Astrocyte of the spinal cord (primary cell): ENCODE data around the gene HPS6.

ENCODE experiments used
- DNase-seq: peaks from one replicate; pipeline ENCODE4 v3.0.0; 2011; ENCODE audit warnings: low read depth, low spot score
- H3K4me3 ChIP-seq: 2 replicates; pipeline ENCODE4 v1.5.1; 2011; ENCODE audit warnings: low read depth, mild to moderate bottlenecking, low read length, moderate library complexity
- CTCF ChIP-seq: IDR thresholded peaks from 2 replicates; pipeline ENCODE4 v1.5.1; 2012; ENCODE audit warnings: low read depth, mild to moderate bottlenecking, low read length, inconsistent platforms
- in situ Hi-C: cut with HindIII; loops from 2 replicates; pipeline ENCODE4 v1.10.0; 2017; ENCODE audit warnings: low sequenced_read_pairs

The HPS6 gene

GRCh38 chr10:102112210-102112817 is 47.2 kb downstream of the HPS6 start:
- TF ChIP-seq CTCF: peak; percentile 21
- DNase-seq: no peak
- in situ Hi-C loops: no loop called here
- H3K4me3 ChIP-seq: no peak overlapping the region

DNA sequence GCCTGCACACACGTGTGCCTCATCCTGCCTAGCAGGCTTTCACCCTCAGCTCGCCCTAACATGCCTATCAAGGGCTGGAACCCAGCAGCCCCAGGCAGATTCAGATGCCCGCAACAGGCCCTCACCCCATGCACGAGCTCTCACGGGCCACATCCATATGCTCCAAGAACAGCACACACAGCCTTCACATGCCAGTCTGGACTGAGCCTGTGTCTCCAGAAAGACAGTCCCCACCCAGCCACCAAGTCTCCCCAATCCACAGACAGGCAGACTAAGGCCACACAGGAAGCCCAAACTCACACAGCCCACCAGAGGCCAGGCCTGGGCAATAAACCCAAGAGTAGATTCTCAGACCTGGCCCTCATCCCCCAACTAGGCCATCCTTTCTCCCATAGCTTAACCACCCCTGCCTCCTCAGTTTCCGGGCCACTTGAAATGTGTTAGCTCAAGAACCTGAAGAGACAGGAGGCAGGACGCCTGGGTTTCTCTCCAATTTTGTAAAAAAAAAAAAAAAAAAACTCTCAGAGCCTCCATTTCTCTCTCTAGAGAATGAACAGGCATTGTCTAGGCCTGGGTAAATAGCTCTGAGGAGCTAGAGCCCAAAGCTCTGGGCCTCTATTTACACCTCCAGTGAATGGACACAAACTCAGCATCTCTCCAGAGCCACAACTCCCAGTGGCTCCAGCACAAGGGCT is 48.3 kb downstream of the HPS6 start:
- in situ Hi-C loops: no loop called here
- peak overlapping the region; percentile 77 for H3K4me3 ChIP-seq
- DNase-seq: no peak
- TF ChIP-seq CTCF: no peak

DNA sequence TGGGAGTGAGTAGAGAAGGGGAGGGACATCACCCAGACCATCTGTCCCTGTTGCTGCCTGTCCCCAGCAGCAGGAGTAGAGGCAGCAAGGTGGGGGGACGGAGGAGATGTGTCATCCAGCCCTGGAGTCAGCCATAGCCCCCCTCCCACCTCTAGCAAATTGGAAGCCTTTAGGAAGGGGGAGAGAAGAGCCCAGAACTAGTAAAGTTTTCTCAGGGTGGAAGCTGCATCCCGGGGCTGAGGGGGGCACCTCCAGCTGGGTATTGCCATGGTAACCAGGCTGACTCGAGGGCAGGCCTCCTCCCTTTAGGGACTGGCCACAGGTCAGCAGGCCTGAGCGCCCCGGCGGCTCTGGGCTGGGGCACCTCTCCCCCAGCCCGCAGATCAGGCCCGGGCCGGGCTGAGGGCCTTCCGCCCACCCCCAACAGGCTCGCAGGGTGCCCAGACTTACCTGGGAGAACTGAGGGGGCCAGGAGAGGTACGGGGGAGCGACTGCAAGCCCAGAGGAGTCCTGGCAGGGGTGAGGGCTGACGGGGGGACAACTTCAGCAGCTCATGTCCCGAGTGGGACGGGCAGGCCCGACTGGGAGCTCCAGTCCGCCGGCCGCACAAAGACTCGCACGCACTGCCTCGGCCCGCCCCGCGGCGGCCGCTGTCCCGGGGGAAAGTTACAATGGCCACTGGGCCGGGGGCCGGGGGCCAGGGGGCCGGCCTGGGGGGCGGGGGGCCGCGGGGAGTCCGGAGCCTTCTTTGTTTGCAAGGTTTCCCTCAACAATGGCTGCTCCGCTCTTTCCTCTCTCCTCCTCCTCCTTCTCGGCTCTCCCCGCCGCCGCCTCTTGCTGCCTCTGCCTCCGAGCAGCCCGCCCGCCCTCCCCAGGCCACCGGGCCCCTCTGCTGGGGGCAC is 49.1 kb downstream of the HPS6 start:
- DNase-seq: no peak
- in situ Hi-C loops: no loop called here
- H3K4me3 ChIP-seq: peak overlapping the region; percentile 77
- TF ChIP-seq CTCF: no peak

- no peak for TF ChIP-seq CTCF
- peak overlapping the region; percentile 77 for H3K4me3 ChIP-seq
- in situ Hi-C loops: no loop called here
- DNase-seq: peak; percentile 83
Measured at GRCh38 chr10:102114861-102115618, 49.9 kb downstream of the HPS6 start.

GRCh38 chr10:102115775-102116174 is 50.6 kb downstream of the HPS6 start:
- DNase-seq: no peak
- no peak for TF ChIP-seq CTCF
- in situ Hi-C loops: no loop called here
- no peak overlapping the region for H3K4me3 ChIP-seq

DNA sequence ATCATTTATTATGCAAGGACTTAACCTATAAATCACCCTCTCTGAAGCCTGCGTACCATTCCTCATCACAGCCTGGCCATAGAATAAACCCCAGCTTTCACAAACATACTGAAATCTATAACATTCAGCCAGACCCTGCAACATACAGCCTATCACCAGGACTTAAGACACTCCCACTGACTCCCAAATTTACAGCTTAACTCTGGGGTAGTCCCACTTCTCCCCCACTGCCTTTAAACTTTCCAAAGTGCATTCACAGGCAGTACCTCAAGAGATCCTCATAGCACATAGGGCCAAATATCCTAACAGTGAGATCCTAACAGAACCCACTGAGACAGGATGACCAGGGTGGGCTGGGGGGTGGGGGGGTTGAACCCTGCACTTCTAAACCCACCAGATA is 51.5 kb downstream of the HPS6 start:
- no peak for DNase-seq
- in situ Hi-C loops: no loop called here
- TF ChIP-seq CTCF: no peak
- H3K4me3 ChIP-seq: no peak overlapping the region
